ENCODE measurements around the gene MRC1.

- TF ChIP-seq CTCF (IDR thresholded peaks at IDR 0.05) (no peak), EP300 (IDR thresholded peaks at IDR 0.05) (no peak), POLR2A (IDR thresholded peaks at IDR 0.05) (no peak), POLR2AphosphoS5 (IDR thresholded peaks at IDR 0.05) (no peak)
Measured at GRCh38 chr10:17782921-17783665, 26.1 kb upstream of the MRC1 start.

All from gastroesophageal sphincter (tissue), 3 donors.